HG03060 (cell line): ENCODE results near the gene PALD1.

Experiments
- ATAC-seq: cut with Tn5 transposase; IDR thresholded peaks from one replicate; pipeline ENCODE4 v1.9.1; 2021; ENCODE audit warnings: low read depth, moderate number of reproducible peaks; ENCODE audit not compliant: unreplicated experiment

The PALD1 gene

DNA sequence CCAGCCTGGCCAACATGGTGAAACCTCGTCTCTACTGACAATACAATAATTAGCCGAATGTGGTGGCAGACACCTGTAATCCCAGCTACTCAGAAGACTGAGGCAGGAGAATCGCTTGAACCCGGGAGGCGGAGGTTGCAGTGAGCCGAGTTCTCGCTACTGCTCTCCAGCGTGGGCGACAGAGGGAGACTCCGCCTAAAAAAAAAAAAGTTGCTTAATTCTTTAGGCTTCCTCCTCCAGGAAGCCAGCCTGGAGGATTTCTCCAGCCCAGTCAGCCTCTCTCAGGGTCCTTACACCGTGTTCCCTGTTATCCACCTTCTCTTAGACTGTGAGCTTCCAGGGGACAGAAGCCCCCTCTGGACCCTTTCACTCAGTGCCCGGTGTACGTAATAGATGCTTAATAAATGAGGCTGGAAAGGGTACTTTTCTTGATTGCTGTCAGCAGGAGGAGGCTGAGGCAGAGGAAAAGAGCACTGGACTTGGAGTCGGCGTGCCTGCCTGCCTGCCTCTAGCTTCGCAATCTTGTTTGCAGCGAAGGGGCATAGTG, 20.7 kb upstream of the PALD1 start:
- ATAC-seq: no peak

DNA sequence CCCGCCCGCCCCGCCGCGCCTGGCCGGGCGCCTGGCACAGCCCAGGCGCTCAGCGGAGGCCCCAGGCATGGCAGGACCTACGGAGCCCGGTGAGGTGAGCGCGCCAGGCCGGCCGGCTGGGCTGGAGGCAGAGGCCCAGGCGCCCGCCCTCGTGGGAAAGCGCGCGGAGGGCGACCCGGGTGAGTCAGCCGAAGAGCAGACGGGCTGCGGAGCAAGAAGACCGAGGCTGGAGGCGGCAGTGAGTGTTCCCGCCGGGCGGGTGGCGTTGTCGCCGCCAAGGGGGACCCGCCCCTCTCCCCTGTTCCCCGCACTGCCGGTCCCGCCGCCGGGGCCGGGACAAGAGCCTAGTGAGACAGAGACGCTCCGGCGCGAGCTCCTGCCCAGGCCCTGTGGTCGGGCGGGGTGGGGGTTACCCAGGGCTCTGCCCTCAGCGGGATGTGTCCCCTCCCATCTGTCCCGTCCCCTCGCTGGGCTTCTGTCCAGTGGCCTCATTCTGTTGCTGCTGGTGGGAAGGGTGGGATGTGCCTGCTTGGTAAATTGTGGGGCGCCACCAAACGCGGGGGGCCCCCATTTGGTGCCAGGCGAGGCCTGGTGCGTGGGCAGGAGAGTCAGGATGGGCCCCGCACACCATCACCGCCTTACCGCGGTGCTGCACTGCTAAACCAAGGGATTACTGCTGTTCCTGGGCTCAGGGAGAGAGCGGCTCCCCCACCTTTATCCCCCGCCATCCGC, 20.1 kb upstream of the PALD1 start:
- no peak for ATAC-seq

DNA sequence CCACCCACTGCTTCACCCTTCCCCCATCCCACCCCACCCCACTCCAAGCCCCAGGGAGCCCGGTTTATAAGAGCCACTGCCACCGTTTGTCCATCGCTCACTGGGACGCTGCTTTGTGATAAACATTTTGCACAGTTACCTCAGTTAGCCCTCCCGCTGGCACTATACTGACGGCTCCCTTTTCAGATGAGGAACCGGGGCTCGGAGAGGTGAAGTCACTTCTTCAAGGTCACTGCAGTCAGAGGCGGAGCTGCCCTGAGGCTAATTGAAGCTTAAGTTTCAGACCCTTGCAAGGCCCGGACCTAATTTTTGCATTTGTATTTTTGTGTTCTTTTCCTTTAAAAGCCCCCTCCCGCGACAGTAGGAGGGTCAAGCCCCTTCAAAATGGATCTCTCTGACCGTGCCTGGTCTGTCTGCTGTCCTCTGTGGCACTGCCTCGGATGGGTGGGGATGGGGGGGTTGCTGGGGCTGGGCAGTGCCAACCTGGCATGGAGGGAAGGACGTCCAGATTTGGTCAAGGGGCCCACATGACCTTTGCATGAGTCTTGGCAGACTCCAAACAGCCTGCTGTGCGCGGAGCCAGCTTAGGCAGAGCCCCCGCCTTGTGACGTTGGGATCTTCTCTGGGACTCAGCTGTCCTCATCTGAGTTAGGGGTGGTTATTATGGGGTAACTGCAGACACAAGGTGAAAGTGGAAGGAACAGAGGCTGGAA, 19.4 kb upstream of the PALD1 start:
- ATAC-seq: no peak

- ATAC-seq: no peak
Measured at GRCh38 chr10:70459774-70460490, 18.6 kb upstream of the PALD1 start.

DNA sequence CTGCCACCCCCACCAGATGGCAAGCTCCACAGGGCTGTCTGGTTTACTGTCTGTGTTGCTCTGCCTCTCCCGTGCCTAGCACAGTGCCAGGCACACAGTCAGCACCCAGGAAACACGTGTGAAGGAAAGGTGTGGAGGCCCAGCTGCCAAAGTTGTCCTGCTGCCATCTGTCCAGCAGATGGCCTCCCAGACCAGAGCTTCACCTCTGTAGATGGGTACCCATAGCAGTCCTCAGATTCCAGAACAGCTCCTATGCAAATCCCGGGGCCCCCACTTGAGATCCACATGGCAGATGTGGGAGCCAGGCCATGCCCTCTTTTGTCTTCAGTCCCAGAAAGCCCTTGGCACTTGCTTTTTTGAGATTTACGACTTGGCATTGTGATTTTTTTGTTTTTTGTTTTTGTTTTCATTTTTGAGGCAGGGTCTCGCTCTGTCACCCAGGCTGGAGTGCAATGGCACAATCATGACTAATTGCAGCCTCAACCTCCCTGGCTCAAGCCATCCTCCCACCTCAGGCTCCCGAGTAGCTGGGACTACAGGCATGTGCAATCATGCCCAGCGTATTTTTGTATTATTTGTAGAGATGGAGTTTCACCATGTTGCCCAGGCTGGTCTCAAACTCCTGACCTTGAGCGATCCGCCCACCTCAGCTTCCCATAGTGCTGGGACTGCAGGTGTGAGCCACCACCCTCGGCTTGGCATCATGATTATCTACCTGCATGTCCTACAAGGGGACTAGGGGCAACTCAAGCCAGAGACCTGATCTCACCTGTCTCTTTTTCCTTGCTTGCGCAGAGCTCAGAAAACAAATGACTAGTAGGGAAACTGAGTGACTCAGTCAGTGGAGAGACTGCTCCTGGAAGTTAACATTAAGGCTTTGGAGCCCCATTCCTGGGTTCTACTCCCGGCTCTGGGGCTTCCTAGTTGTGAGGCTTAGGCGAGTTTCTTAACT, 16.9 kb upstream of the PALD1 start:
- ATAC-seq: no peak

GRCh38 chr10:70462349-70462984, 16.1 kb upstream of the PALD1 start:
- no peak for ATAC-seq

DNA sequence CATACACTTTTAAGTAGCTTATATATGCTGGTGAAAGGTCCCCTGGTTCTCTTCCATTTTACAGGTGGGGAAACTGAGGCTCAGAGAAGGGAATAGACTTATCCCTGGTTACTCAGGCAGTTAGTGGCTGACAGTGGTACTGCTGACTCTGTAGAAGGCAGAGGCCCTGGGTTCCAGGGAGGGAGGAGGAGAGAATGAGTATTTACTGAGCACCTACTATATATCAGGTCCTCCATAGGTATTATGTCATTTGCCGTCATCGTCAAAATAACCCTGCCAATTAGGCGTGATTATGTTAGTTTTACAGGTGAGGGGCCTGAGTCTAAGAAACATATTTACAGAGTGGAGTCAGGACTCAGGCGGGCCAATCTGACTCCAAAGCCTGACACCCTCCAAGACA, 13.3 kb upstream of the PALD1 start:
- no peak for ATAC-seq

DNA sequence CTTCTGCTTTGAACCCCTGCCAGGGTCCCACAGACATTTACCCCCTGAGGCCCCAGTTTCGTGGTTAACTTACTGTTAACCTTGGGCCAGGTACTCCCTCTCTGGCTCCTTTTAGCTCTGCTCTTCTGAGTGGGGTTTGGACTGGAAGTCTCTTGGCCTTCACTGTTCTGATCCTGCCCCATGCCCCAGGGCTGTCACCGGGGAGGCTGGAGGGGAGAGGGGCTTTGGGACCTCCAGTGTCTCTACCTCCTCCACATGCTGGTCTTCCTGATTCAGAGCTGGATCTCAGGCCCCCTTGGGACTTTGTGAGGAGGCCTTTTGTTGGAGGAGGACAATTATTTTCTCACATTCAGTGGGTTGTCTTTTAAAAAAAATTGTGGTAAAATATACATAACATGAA, 12.7 kb upstream of the PALD1 start:
- ATAC-seq: no peak

DNA sequence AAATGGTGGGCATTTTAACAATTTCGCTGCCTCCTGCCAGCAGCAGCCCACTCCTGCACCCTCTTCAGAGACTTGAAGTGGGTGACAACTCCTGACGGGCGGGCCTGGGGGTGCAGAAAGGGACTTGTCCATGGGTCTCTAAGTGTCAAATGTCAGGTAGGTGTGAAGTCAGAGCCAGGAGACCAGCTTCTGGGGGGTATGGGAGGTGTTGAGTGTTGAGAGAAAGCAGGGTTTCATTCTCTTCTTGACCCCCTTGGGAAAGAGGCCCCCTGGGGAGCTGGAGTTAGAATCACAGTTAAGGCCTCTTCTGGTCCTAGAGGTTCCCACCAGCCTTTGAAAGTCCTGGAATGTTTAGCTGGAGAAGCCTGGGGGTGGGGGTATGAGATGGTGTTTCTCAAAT, 11.6 kb upstream of the PALD1 start:
- no peak for ATAC-seq

DNA sequence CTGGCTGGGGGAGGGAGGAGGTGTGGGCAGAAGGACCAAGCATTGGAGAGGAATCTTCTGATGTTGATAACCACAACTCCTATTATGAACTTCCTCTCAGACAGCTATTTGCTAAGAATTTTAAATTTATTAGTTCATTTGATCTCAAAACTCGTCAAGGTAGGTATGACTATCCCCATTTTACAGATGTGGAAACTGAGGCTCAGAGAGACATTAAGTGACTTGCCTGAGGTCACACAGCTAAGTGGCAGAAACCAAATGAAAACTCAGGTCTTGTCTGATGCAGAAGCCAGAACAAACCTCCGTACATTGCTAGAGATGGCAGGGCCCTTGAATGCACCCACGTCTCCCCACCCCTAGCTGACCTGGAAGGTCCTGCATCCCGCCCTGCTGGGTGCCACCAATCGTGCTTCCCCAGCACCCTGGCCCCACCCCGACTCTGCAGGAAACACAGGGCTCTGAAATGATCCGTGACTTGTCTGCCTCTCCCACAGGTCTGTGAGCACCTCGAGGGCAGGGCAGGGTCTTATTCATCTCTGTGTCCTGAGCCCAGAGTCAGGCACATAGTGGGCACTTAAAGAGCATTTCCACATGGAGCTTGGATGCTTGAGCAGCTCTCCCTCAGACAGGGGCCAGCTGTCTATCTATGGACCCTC, 5.6 kb upstream of the PALD1 start:
- ATAC-seq: no peak

DNA sequence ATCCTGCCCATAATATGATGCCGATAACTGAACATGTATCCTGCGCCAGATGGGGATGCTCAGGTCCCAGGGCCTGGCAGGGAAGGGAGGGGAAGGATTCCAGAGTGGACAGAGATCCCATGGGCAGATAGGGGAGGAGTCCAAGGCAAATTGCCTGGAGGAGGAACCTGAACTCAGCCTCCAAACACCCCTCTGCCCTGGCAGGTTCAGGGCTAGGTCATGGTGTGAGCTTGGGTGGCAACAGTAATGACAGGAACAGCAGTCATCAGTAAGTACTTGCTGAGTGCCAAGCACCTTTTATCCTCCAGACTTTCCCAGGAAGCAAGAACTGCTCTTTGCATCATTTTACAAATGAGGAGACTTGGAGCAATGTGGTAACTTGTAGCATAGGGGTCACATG, 3.8 kb upstream of the PALD1 start:
- no peak for ATAC-seq

- ATAC-seq: no peak
Measured at GRCh38 chr10:70475661-70476060, 2.9 kb upstream of the PALD1 start.

DNA sequence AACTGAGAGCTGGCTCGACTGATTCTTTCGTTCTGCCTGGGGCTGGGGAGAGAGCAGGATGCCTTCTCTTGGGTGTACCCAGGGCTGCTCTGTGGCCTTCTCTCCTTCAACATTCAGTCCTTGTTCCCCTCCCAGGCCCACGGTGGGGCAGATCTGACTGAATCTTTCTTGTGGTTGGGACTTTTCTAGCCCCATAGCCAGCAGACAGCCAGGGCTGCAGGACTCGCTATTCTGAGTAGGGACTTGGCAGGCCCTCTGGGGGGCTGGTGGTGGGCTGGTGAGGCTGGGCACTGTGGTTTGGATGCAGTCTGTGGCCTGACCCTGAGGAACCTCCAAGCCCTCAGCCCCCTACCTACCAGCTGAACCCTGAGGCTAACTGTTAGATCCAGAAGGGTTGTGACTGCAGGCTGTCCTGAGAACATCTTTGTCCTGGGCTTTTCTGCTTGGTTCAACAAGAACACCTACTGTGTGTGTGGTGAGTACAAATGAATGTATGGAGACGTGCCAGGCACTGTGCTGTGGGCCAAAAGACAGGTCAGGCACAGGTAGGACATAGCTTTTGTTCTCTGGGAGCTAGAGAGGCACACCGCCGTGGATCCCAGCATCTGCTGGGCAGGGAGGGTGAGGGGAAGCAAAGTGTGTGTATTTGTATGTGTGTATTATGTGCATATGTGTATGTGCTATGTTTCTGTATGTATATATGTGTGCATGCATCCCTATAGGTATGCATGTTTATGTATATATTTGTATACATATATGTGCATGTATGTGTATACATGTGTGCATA, 2.1 kb upstream of the PALD1 start:
- ATAC-seq: no peak

DNA sequence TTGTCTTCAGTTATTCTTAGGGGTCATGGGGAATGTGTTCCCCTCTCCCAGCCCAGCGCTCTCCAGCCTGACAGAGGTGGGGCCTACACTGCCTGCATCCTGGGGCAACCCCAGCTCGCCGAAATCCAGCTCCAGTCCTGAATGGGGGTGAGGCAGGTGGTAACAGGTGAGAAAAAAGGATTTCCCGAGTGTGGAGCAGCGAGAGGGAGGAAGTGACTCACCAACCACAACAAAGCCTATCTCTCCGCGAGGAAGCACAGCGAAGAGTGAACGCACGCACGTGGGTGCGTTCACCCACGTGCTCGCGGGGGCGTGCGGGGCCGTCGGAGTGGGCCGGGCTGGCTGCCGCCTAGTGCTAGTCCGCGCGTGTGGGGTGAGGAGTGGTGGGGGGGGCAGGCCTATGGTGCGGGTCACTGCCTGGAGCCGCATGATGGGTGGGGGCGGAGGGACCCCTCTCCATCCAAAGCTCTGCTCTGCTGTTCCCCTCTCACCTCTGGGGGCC, 855 bp upstream of the PALD1 start:
- ATAC-seq: no peak

DNA sequence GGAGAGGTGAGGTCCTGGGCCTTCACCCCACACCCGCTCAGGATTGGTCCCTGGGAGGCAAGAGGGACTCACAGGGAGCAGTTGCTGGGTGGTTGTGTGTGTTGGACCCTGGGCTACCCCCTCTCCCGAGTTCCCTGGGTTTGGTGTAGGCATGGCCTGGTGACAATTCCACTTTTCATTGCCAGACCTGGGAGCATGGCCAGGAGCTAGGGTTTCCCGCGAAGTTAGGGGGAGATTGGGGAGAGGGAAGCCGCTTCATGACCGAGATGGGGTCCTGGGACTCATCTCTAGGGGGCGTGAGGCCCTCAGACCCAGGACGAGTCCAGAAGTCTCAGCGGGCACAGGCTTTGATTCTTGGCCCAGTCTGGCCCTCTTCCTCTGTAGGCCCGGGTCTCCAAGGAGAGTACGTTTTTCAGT, 606 bp downstream of the PALD1 start:
- no peak for ATAC-seq

DNA sequence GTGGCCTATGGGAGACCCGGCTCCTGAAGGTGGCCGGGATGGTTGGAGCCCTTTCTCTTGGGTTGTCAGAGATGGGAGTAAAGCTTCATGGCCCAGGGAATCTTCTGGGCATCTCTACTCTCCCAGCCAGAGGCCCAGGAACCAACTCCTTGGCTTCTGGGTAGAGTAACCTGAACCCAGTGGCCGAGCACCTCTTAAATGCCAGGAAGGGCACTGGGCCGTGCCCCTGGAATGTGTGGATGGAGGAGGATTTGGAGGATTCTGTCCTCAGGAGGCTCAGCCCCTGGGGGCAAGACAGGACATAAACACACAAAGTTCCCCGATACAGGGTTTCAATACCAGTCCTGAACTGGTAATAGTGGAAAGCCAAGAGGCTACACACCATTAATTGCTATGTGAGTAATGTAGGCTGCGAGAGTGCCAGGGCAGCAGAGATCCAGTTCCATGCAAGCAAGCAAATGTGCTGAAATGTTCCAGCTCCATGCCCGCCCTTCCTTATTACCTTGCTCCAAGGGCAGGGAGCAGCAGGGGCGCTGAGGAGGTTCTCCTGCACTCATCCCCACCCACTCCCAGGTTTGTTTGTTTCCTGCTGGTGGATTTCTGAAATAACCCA, 1.2 kb downstream of the PALD1 start:
- ATAC-seq: no peak

DNA sequence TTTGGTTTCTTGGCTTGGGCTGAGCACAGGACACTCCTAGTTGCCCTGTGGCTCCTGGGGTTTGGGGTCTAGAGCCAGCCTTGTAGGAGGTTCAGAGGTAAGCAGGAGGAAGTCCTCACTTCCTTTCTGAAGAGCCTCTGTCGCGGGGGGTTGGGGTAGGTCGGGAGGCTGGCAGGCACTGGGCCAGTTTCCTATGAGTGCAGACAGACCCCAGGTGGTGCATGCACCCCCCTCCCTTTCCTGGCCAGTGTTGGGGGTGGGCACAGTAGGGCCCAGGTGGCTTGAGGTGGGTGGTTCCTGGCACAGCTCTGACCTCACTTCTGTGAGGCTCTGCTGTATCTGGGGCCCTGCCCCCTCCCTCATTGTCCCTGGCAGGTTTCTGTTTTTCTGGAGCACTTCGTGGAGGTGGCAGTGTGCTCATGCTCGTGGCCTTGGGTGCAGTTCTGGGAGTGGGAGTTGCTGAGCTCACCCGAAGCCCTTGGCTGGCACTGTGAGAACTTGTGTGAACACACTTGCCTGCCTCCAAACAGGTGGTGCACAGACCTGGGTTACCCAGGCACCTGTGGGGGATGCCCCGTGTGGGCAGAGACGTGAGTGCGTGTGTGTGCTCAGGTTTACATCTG, 1.8 kb downstream of the PALD1 start:
- no peak for ATAC-seq
